ENCODE results near the gene CFL1.

CFL1 gene

GRCh38 chr11:65887723-65888162 is 29.8 kb upstream of the CFL1 start:
- peak in 1 of 5 experiments; percentile 44 for DNase-seq

DNA sequence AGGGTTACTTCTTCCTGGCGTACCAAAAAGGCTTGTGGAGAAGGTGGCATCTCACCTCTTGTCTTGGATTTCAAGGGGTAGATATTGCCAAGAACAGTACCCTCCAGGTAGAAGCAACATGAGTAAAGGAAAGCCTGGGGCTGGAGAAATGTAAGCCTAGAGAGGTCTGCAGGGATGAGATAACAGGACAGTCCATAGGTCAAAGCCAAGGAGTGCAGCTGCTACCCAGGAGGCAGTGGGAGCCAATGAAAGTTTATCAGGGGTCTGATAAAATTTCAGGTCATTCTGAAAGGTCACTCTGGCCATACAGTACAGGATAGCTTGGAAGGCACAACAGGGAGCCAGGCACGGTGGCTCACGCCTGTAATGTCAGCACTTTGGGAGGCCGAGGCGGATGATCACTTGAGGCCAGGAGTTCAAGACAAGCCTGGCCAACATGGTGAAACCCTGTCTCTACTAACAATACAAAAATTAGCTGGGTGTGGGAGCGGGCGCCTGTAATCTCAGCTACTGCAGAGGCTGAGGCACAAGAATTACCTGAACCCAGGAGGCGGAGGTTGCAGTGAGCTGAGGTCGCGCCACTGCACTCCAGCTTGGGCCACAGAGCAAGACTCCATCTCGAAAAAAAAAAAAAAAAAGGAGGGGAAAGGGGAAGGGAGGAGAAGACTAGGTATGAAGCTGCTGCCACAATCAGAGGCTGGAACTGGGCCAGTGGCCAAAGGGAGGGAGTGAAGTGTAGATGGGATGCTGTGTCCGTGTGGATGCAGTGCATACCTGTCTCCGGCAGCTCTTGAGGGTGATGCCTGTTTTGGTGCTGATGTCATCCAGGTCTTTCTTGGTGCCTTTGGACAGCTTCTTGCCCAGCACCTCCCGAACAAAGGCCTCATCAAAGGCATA is 29.1 kb upstream of the CFL1 start:
- no peak for DNase-seq

DNA sequence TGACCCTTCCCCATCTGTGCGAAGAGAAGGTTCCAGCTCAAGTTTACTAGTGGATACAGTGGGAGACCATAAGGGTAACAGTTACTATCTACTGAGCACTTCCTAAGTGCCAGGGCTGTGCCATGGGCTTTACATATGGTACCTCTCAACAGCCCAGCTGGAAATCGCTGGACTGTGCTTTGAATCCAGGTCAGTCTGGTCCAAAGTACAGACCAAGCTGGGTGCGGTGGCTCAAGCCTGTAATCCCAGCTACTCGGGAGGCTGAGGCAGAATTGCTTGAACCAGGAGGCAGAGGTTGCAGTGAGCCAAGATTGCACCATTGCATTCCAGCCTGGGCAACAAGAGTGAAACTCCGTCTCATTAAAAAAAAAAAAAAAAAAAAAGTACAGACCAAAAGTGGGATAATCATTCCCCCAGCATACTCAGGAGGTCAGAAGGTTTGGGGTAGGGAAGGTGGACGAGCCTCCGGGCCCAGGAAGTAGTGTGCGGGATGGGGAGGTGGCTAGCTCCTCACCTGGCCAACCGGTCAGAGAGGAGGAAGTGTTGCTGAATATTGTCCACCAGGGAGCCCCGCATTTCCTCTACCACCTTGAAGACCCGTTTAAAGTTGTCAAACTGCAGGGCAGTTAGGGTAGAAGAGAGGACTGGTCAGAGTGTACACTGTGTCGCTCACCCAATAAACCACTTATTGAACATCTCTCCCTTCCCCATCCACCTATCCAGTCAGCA is 28.0 kb upstream of the CFL1 start:
- DNase-seq, result no peak

DNA sequence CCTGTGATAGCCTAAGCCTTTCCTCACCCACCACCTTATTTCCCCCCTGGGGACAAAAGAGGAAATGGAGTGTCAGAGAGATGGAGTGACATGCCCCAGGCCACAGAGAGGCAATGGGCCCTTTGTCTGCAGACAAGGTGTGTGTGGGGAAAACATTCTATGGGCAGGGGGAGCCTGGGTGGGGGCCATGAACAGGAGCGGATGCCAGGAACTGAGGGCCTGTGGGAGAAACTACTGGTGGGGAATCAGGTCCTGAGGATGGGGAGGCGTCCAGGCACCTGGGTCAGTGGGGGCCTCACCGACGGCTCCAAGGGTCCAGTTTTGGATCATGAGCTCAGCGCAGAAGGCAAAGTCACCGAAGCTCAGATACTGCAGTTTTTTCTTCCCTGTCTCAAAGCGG is 27.3 kb upstream of the CFL1 start:
- DNase-seq, result no peak

DNA sequence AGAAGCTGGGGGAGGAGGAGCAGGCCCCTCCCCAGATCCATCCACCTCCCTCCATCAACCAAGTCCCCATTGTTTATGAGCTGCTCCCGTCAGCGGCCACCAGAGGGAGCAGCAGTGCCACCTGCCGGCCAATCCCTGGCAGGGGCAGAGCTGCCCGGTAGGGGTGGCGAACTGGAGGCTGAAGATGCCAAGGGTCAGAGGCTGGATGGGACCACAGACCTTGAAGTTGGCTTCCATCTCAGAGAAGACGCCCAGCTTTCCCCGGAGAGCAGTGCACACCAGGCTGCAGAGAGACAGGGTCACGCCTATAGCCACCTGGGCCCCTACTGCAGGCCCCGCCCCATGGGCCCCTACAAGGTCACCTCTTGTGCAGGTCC is 26.7 kb upstream of the CFL1 start:
- DNase-seq, result peak; percentile 67 to 80 (median 75)

- no peak for DNase-seq
These were observed 26.1 kb upstream of the CFL1 start for GRCh38 chr11:65883786-65884715.

- no peak for DNase-seq
These were observed 25.2 kb upstream of the CFL1 start for GRCh38 chr11:65883058-65883761.

GRCh38 chr11:65882120-65883057 is 24.4 kb upstream of the CFL1 start:
- DNase-seq, result no peak

DNA sequence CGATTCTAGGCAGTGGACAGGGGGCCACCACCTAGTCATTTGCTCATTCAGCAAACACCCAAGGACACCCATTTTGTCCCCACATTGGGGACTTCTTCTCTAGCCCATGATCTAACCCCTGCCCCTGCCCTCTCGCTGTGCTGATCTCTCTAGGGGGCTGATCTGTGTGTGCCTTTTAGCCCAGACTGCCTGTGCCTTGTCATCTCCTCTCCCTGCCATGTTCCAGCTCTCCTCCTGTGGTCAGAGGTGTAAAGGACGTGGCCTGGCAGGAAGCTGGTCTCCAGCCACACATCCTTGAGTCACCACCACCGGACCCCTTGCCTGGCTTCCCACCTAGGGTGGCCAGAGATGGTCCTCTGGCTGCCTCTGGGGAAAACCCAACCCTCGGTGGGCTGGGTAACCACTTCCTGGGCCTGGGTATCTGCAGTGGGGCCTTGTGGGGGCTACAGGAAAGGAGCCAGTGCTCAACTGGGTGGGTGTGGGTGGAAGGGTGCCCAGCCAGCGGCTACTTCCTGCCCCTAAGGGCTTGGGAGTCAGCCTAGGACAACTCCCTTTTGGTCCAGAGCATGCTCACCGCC is 23.0 kb upstream of the CFL1 start:
- peak in 1 of 5 experiments; percentile 36 for DNase-seq

DNA sequence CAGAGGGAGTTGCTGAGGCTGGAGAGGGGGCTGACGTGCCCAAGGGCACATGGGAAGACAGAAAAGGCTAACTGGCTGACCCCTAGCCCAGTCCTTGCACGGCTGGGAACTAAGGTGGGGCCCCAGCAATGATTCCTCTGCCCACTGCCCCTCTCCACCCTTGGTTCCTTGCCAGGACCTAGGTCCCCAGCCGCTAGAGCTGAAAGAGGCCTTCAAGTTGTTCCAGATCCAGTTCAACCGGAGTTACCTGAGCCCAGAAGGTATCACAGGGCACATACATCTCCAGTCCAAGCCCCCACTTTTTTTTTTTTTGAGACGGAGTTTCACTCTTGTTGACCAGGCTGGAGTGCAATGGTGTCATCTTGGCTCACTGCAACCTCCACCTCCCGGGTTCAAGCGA is 22.0 kb upstream of the CFL1 start:
- no peak for DNase-seq

DNA sequence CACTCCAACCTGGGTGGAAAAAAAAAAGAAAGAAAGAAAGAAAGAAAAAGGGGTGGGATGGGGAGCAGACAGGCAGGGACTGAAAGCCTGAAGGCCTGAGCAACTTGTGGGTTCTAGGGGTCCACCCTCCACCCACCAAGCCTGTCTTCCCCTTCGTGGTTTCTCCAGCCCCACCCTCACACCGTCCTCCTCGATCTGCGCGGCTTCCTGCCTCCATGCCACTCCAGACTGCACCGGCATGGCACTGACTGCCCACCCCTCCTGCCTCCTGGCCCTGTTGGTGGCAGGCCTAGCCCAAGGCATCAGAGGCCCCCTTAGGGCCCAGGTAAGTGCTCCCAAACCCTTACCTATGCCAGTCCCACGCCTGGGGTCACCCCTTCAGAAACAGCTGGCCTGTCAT is 21.6 kb upstream of the CFL1 start, which contains the start of gene CTSW:
Gene CTSW, plus strand, starts transcription at position 221 of the 400 bp plus-strand sequence. Its CDS starts 18 bp downstream, at position 239.
- peak in 2 of 5 experiments; percentile 57 to 60 for DNase-seq

- peak; percentile 90 to 96 (median 93) for DNase-seq
These were observed 15.6 kb upstream of the CFL1 start for GRCh38 chr11:65873318-65874156.

- no peak for DNase-seq
These were observed 14.8 kb upstream of the CFL1 start, which contains the start of gene EFEMP2 for GRCh38 chr11:65872586-65873317. EFEMP2 (minus strand) TSS chr11:65872800; CDS start chr11:65872354, 446 bp downstream.

- no peak for DNase-seq
These were observed 14.0 kb upstream of the CFL1 start for GRCh38 chr11:65871811-65872548.

DNA sequence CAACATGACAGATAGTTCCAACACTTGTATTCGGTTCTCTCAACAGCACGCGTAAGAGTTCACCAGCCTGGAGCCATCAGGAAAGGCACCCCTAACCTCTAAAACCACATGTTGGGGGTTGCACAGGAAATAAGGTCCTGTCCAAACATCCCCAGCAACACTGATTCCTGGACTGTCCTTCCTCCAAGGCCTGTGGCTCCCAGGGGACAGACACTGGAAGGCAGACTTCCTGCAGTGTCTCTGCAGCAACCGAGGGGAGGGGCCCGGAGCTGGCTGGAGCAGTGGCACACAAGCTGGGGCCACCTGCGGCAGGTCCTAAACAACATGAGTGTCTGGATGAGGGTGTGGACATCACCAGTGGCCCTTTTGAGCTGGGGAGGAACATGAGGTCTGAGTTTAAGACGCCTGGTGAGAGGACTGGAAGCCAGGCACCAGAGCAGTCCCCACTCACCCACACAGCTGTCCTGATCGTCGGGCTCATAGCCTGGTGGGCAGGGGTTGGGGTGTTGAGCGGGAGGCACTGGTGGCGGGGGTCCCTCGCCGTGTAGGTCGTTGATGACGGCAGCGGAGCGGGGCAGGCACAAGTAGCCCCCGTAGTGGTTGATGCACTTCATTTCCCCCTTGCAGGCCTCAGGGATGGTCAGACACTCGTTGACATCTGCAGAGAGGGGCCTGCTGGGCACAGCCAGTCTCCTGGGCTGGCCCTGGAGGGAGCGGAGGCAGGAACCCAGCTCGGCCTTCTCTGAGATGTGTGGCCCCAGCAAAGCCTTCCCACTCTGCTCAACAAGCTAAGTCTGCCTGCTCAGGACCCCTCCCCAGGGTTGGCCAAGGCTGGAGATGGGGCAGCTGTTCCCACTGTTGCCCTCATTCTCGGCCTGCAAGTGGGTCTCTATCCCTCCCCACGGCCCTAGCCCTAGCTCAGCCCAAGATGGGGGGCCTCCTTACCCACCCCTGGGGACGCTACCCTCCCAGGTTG is 13.0 kb upstream of the CFL1 start:
- DNase-seq, result no peak

DNA sequence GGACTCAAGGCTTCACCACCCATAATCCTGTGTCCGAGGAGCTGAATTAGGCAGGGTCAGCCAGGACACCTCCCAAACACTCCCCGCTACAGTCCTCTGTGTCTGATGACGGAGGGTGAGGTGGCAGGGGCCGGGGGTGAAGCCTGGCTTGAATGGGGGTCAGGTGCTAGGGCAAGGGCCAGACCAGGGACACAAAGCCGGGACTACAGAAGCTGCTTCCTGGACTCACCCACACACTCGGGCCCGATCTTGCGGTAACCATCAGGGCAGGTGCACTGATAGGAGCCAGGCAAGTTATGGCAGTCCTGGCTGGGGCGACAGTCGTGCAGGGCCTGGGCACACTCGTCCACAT is 12.3 kb upstream of the CFL1 start:
- no peak for DNase-seq
